GM19023 (cell line): ENCODE data around the gene EHBP1L1.

ENCODE experiments used
- ATAC-seq: cut with Tn5 transposase; IDR thresholded peaks from one replicate; pipeline ENCODE4 v1.9.1; 2021; ENCODE audit warnings: mild to moderate bottlenecking, moderate library complexity; ENCODE audit not compliant: unreplicated experiment

The EHBP1L1 gene

DNA sequence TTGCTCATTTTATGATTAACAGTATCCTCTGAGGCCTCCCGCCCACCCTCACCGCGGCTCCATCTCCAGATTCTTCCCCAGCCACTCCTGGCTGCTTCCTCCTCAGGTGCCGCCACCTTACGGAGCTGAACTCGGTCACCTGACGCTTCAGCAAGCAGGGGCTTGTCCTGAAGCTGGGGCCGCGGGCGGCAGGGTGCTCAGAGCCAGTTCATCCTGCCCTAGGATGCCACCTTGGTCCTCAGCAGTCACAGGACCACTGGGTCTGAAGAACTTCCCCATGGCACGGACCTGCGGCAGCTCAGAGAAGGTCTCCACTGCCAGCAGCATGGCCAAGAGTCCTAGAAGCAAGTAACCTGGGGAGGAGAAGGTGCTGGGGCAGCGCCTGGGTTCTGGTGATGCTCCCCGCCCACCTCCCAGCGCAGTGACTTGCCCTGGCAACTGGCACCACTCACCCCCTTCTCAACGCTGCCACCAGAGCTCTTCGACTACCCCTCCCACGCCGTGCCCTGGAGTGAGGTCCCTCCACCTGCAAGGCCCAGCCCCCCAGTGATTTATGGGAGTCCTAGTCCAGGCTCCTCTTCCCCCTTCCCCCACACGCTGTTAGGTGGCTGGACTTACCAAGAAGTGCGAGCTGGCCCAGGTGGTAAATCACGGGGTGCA lies 17.1 kb downstream of the EHBP1L1 start:
- ATAC-seq = no peak

DNA sequence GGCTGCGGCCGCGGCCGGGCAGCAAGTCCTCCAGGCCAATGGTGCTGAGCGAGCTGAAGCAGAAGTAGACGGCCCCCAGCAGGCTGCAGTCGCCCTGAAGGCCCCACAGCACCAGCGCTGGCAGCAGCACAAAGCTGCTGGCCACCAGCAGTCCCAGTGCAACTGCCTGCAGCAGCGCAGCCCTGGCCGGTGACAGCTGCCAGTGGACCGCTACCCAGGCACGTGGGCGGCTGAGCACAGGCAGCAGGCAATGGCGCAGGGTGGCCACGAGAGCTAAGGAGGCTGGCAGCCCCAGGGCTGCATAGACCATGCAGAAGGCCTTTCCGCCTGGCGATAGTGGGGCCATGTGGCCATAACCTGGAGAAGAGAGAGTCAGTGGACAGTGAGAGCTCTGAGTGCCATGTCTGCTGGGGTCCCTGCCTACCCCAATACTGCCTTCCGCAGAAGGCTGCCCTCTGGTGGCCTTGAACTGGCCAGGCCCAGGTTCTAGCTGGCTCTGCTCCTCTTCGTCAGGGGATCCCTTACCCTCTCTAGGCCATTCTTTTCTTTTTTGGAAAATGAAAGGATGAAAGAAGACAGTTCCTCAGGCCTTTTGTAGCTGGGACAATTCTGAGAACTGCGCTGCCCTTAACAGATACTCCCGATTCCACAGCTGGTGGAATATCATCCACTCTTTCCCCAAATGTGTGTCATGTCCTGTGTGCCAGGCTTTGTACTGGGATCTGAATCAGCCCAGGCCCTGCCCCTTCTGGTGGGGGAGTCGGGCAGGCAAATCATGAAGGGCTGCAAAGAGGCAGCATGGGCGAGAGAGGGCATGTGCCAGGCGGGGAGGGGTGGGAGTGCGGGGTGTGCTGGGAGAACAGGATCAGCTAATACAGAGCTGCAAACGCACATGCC lies 17.9 kb downstream of the EHBP1L1 start:
- no peak for ATAC-seq

DNA sequence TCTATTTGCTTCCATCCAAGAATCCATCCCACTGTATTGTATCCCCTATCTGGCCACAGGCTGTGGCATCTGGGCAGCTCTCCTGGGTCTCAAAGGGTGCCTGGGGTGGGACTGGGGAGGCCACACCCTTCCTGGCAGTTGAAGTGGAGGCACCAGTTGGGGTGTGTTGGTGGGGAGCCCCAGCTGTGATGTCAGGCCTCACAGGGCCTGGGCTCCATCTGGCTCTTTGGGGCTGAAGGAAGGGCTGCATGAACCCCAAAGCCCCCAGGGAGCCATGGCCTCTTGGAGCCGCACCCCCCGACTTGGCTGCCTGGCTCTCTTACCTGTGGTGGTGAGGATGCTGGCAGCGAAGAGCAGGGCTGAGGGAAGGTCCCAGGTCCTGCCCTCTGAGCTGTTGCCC lies 19.3 kb downstream of the EHBP1L1 start:
- no peak for ATAC-seq

DNA sequence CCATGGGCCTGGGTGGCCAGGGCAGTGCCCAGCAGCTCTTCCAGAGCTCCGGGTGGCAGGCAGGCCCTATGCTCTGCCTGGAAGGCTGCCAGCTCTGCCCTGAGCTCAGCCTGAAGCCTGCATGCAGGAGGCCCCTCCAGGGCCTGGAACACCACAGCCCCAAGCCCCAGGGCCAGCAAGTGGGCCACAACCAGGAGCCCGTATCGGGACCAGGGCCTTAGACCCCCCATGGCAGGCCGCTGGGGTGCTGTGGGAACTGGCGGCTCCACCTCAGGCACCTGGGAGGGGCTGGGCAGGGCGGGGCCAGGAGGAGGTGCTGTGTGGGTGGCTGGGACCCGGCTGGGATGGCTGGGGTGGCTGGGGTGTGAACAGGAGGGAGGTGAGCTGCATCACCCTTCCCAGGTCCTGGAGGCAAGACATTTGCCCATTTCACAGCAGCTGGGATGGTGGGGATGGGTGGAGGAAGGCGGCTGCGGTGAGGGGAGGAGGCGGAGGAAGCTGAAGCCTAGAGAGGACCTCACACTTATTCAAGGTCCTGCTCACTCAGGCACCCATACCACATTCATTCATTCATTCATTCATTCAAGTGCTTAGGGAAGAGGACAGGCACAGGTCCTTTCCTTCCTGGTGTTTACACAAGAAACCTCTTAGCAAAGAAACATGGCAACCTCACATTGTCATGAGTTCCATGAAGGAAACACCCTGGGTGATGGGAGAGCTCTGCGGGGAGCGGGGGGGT lies 19.9 kb downstream of the EHBP1L1 start, which contains the start of gene KCNK7:
Gene KCNK7, minus strand, starts transcription at position 258 of the 739 bp plus-strand sequence. Its CDS starts 28 bp downstream, at position 230.
- no peak for ATAC-seq

DNA sequence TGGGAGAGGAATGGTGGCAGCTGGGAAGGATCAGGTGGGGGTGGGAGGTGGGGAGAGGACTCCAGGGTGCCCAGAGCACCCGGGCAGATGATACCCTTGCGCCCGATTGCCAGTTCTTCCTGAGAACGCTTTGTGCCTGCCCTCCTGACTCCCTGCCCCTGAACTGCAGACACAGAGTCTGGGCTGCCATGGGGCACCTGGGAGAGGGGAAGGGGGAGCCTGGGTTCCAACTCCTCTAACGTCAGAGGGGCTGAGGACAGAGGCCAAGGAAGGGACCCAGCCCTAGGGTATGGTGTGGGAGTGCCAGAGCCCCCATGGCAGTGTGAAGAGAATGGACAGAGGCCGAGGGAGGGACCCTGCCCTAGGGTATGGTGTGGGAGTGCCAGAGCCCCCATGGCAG lies 20.7 kb downstream of the EHBP1L1 start:
- no peak for ATAC-seq

DNA sequence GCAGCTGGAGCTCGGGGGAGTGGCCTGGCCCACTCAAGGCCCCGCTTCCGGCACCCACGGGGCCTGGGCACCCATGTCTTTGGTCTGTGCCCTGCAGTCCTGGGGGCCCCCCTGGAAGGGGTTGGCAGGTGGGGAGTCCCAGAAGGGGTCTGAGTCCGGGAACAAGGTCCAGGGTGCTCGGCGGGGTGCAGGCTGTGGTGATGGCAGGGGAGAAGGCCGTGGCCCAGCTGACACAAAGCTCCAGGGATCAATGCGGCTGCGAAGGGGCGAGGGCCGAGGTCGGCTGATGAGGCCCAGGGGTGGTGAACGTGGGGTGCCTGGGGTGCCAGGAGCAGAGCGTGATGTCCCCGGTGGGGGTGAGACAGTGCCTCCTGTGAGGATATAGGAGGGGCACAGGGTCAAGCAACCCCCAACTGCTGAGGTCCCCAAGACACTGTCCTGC lies 22.4 kb downstream of the EHBP1L1 start:
- ATAC-seq = no peak

DNA sequence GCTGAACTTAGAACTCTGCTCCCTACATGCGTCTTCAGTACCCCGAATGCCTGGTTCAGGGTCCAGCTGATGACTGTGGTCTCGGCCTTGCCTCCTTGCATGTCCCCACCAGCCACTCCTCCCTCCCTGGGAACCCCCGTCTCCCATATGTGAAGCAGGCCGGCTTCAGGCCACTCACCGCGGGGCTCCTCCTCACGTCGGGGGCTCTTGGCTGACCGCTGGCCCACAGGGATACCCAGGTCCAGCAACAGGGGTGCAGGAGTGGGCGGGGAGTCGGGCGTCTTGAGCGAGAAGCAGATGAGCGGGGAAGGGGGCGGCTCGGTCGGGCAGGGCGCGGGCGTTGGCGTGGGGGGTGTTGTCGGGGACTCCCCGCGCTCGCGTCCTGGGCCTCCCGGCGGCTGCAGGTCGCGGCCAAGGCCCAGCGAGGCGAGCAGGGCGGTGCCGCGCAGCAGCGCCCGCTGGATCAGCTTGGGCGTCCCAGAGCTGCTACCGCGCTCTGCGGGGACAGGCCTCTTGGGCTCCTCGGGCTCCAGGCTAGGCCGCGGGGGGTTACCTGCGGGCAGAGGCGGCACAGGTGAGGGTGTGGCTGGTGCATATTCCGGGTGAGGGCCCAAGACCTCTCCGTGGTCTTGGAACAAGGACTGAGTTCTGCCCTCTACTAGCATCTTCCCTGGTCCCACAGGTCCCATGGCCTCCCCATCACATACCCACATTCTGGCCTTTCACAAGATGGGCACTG lies 23.5 kb downstream of the EHBP1L1 start:
- no peak for ATAC-seq

DNA sequence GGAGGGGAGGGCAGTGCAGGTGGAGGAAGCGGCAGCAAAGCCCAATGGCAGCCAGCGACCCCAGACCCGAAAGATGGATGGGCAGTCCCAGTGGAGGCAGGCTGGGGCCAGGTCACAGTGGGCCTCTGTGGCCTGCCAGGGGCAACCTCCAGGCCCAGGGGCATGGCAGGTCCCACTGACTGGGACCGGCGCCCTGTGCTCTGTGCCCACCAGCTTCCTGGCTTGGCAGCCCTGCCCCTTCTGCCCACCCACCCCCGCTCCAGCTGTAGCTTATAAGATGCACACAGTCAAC lies 24.0 kb downstream of the EHBP1L1 start:
- no peak for ATAC-seq

DNA sequence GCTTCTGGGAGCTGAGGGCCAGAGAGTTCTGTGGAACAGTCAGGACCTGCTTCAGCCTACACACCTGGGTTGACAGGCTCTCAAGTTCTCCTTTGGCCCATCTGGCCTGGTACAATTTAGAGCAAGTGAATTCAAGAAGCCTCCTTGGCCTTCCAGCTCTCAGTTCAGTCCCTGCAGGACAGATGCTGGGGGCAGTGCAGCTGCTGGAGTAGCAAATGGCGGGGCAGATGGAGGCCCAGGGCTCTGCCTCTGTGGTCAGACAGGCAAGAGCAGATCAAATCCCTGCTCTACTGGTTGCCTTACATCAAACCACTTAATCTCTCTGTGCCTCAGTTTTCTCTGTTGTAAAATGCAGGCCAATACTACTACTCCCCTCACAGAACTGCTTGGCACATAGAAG lies 28.4 kb downstream of the EHBP1L1 start:
- ATAC-seq = no peak

DNA sequence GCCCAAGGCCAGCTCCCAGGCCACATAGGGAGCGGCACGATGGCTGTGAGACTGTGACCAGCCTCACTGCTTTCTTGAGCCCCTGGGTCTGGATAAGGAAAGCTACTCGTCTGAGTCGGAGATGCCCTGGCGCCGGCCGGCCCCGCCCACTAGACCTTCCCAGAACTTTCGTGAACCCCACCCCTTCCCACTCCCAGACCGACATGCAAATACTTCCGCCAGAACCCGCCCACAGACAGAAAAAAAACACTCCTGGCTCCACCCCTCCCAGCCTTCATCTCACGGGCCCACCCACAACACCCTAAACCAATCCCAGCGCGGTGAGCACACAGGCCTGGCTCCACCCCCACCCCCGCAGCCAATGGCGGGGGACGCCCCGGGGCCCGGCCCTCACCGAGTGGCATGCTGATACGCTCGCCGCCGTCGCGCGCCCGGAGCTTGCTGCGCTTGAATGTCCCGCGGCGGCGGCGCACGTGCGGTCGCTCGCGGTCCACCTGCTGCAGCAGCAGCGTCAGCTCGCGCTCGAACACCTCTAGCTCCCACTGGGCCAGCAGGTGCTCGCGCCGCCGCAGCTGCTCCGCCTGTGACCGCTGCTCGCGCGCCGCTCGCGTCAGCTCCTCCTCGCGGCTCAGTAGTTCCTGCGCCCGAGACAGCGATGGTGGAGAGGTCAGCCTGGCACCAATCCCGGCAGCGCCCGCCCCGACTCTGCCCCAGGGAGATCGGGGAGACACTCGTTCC lies 31.2 kb downstream of the EHBP1L1 start:
- ATAC-seq = no peak

DNA sequence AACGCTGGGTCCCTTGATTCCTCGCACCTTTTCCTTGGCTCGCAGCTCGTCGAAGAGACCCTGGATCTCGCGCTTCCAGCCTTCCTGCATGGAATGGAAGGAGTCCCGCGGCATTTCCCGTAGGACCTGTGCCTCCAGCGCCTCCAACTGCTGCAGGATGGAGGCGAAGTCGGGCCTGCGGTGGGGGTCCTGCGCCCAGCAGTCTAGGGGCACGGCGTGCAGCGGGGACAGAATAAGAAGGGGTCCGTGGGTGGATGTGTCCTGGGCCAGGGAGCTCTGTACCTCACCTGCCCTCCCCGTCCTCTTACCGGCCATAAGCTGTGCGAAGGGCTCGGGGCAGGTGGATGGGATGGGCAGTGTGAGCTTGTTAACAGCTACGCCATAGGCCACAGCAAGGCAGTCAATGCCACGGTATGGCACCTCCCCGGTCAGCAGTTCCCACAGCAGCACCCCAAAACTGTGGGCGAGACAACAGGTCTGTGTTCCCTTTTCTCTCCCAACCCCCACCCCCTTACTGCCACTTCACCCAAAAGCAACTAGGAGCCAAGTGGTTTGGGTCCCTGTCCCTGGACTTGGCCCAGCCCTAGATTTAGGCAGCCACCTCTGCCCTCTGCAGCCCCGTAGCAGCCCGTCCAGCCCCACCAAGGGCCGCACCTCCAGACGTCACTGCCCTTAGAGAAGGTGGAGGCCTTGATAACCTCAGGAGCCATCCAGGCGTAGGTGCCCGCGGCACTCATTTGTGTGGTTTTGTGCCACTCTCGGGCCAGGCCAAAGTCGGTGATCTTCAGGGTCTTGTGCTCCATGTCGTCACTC lies 32.0 kb downstream of the EHBP1L1 start:
- no peak for ATAC-seq

DNA sequence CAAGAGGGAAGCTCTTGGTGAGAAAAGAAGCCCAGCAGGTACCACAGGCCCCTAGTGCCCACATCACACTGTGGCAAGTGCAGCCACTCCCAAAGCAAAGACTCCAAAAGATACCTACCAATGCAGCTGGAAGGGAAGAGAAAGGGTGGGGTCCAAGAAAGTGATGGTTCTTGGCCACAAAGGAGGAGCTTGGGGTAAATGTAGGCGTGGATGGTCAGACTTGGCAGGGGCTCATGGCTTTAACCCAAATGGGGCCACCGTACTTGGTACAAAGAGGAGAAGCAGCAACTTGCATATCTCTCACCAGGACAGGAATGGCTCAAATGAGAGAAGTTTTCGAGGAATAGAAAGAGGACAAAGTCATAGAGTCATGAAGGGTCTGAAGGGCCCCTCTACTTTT lies 33.4 kb downstream of the EHBP1L1 start:
- no peak for ATAC-seq

DNA sequence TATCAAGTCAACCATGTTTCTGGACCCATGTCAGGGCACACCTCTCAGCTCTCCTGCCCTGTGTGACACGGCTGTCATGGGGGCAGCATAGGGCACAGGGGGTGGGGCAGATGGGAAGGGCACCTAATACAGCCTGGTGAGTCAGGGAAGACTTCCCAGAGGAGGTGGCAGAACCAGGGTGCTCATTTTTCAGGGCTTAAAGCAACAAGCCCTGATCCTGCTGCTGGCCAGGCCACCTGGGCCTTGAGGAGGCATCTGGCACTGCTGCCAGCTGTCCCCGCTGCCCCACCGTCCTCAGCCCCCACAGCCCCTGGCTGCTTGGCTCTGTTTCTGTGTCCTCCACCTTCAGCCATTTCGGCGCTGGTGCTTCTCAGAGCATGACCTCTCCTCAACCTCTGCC lies 33.8 kb downstream of the EHBP1L1 start:
- no peak for ATAC-seq

DNA sequence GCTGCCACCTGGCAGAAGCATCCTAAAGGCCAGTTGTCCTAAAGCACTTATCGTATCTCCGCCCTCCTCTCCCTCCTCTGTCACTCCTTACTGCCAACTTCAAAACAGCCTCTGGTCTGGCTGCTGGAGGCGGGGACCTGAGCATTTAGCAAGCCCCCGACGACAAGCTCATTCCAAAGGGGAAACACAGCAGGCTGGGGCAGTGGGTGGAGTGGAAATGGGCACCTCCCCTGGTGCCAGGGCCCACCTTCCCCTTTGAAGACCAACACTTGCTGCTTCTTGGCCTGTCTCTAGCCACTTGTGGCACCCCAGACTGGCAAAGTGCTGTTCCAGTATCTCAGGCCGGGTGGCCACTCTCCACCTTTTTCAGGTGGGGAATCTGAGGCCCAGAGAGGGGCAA lies 34.6 kb downstream of the EHBP1L1 start:
- ATAC-seq = no peak

DNA sequence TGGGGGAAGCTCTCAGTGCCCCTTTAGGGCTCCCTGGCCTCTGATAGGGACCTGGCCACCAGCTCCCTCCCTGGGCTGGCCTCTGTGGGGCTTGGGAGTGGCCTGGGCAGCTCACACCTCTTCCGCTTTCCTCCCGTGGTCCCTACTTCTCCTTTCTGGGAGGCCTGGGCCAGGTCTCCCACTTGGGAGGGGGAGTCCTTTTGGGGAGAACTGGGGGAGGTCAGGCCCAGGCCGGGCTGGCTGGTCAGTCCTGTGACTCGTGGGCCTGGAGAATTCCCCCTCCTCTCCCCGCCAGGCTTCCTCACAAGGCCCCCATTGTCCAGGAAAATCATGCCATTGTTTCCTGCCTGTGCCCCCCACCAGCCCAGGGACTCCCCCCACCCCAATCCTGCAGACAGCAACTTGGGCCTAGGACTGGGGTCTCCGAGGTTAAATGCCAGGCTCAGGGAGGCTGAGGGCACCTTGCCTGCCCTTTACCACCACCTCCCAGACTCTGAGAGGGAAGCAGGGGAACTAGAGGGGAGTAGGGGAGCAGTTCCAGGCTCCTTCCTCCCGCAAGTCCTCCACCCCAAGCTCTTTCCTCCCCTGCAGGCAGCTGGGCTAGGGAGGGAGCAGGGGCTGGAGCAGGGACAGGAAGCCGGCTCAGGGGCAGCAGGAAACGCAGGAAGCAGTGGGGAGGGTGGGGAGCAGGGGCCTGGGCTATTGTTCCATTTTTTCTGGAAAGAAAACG lies 35.3 kb downstream of the EHBP1L1 start:
- no peak for ATAC-seq

DNA sequence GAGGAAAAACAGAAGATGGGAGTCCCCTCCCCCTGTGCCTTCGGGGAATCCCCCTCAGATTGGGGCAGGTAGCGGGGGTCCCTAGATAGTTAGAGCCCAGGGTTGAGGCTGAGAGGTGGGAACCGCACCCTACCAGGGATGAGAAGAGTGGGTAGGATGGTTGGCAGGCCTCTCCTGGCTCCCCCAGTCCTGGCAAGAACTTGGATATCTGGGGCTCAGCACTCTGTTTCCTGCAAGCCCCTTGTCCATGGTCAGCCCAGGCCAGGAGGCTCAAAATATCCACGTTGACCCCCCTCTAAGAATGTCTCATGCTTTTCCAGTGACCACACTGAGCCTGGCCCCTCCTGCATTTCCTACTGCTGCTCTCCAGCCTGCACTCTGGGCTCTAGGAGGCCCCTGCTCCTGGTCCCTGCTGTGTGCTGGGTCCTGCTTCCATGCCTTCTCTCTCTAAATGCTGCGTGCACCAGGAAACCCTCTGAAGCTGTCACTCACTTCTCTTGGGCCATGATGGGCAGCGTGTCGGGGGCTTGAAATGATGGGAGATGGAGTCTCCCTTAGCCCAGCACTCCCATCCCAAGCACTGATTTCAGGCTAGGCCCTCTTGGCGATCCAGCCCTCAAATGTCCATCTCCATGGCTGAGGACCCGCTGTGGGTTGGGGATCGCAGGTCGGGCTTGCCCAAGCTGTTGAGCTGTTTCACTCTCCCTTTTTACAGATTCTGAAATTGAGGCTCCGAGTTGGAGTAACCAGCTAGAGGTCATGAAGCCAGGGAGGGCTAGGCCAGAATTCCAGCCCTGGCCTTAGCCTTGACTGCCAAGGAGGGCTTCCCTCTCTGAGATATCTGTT lies 36.1 kb downstream of the EHBP1L1 start:
- ATAC-seq = no peak

DNA sequence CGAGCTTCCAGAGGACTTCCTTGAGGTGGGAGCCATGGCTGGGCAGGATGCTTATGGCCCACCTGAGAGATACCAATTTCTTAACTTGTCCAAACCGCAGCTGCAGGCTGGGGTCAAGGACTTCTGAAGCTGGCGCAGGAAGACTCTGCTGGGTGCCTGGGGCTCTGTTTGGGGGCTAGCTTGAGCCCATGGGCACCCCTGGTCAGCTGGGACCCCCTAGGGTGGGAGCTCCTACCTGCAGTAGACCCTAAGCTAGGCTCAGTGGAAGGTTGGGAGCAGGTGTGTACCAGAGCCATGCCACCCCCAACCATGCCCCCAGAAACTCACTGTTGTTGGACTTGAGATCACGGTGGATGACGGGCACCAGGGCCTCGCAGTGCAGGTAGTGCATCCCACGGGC lies 36.8 kb downstream of the EHBP1L1 start:
- ATAC-seq = no peak
